Measurements from ENCODE around the gene SLC29A3. TPM values are rescaled to one million over a fixed set of nuclear protein-coding genes. Genes with fewer than 3 reads are reported as not detected.

Gene SLC29A3
- total RNA-seq, 3 donors from 2014 or later, result 5.6 to 12.0 (median 6.2) TPM

DNA sequence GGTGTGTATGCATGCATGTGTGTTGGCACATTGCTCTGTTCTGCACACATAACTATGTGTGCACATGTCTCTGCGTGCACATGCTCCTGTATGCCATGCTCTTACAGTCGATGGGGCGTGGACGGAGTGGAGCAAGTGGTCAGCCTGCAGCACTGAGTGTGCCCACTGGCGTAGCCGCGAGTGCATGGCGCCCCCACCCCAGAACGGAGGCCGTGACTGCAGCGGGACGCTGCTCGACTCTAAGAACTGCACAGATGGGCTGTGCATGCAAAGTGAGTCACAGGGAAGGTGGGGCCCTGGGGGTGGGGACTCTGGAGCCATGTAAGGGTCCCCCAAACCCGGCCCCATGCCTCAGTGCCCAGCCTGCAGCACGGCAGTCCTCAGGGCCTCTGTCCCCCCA, 30.6 kb upstream of the SLC29A3 start:
- Histone ChIP-seq H3K9me3 (no peaks in the 10 kb centered on the region), H3K27me3 (no peaks in the 10 kb centered on the region), H3K36me3 (no peaks in the 10 kb centered on the region), H3K27ac (no peak overlapping the region), H3K4me3 (no peak overlapping the region), H3K4me1 (no peaks in the 10 kb centered on the region)
- no peak for DNase-seq (ENCODE audit: low spot score in 2 of 2)
- no peak for TF ChIP-seq POLR2A (IDR thresholded peaks at IDR 0.05)
- no peak for TF ChIP-seq POLR2AphosphoS5 (IDR thresholded peaks at IDR 0.05)
- TF ChIP-seq, protein P1, sequence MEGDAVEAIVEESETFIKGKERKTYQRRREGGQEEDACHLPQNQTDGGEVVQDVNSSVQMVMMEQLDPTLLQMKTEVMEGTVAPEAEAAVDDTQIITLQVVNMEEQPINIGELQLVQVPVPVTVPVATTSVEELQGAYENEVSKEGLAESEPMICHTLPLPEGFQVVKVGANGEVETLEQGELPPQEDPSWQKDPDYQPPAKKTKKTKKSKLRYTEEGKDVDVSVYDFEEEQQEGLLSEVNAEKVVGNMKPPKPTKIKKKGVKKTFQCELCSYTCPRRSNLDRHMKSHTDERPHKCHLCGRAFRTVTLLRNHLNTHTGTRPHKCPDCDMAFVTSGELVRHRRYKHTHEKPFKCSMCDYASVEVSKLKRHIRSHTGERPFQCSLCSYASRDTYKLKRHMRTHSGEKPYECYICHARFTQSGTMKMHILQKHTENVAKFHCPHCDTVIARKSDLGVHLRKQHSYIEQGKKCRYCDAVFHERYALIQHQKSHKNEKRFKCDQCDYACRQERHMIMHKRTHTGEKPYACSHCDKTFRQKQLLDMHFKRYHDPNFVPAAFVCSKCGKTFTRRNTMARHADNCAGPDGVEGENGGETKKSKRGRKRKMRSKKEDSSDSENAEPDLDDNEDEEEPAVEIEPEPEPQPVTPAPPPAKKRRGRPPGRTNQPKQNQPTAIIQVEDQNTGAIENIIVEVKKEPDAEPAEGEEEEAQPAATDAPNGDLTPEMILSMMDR (IDR thresholded peaks at IDR 0.05), result no peak
- intact Hi-C loops (cut with DNase I; ENCODE audit: low total_unique reads), result no loop called here

DNA sequence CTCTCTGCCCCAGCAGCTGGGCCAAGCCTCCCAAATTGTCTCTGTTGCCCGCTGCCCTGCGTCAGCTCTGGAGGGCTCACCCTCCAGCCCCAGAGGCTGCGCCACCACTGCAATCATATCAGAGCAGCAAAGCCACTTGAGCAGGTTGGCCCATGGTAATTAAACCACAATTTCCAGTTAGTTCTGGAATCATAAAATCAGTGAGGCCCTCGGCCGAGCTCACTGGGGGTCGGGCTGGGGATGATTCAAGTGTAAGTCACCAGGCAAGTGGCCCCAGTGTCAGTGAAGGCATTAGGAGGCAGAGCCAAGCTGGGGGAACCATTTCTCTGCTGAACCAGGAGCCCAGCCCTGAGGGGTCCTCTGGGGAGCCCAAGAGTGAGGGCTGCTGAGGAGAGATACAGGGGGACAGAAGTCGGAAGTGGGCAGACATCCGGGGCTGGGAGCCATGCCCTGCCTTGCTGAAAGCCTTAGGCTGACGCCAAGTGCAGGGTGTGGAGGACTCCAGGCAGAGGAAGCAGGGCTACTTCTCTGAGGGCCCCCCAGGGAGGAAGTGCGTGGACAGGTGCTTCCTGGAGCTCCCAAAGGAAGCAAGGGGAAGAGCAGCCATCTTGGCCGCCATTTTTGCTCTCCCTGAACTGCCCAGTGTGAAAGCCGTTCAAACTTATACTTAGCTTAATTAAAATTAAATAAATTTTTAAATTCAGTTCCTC, 29.5 kb upstream of the SLC29A3 start:
- Histone ChIP-seq H3K27me3 (no peaks in the 10 kb centered on the region), H3K9me3 (no peaks in the 10 kb centered on the region), H3K4me3 (no peak overlapping the region), H3K4me1 (no peaks in the 10 kb centered on the region), H3K36me3 (no peaks in the 10 kb centered on the region), H3K27ac (no peak overlapping the region)
- intact Hi-C loops (cut with DNase I; ENCODE audit: low total_unique reads), result no loop called here
- DNase-seq (ENCODE audit: low spot score in 2 of 2), result no peak
- TF ChIP-seq POLR2A (IDR thresholded peaks at IDR 0.05) (no peak), POLR2AphosphoS5 (IDR thresholded peaks at IDR 0.05) (no peak)
- TF ChIP-seq, protein P1 (IDR thresholded peaks at IDR 0.05), result no peak

DNA sequence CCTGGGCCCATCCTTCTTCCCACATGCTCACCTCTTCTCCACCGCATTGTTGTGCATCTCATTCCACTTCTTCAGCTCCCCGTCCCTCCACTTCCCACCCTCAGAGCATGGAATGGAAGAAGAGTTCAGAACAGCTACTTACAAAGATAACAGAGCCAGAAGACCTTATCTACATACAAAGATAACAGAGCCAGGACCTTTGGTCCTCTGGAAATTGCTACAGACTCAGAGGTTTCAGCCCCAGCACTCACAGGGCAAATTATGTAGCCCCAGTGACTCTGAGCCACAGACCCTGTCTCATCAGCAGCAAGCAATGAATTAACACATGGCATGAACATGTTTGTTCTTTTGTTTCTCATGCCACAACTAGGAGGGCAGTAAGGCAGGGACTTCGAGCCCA, 28.7 kb upstream of the SLC29A3 start:
- no peaks in the 10 kb centered on the region for H3K4me1 ChIP-seq
- no peaks in the 10 kb centered on the region for H3K9me3 ChIP-seq
- DNase-seq (ENCODE audit: low spot score in 2 of 2), result no peak
- TF ChIP-seq, protein P1 (IDR thresholded peaks at IDR 0.05), result no peak
- TF ChIP-seq POLR2A (IDR thresholded peaks at IDR 0.05) (no peak), POLR2AphosphoS5 (IDR thresholded peaks at IDR 0.05) (no peak)
- intact Hi-C loops (cut with DNase I; ENCODE audit: low total_unique reads), result no loop called here
- no peaks in the 10 kb centered on the region for H3K36me3 ChIP-seq
- H3K27ac ChIP-seq, result no peak overlapping the region
- no peak overlapping the region for H3K4me3 ChIP-seq
- H3K27me3 ChIP-seq, result no peaks in the 10 kb centered on the region

DNA sequence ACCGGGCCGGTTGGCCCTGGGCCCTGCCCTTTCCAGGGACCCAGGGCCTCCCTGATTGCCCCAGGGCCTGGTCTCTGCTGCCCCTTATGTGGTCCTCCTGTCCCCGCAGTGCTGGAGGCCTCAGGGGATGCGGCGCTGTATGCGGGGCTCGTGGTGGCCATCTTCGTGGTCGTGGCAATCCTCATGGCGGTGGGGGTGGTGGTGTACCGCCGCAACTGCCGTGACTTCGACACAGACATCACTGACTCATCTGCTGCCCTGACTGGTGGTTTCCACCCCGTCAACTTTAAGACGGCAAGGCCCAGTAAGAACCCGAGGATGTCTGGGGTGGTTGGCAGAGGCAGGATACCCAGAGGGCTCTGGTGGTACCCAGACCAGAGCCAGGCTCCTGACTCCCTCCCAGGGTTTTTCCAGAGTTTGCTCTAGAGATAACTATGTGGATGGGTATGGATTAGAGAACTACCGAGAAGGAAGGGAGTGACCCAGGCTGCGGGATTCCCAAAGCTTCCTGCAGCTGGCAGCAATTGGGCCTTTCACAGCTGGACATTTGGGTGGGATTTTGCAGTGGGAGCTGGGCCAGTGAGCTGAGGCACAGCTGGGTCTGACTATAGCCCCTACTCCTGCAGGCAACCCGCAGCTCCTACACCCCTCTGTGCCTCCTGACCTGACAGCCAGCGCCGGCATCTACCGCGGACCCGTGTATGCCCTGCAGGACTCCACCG, 28.1 kb upstream of the SLC29A3 start:
- TF ChIP-seq POLR2AphosphoS5 (IDR thresholded peaks at IDR 0.05) (no peak), POLR2A (IDR thresholded peaks at IDR 0.05) (no peak)
- TF ChIP-seq, protein P1 (IDR thresholded peaks at IDR 0.05), result no peak
- Histone ChIP-seq H3K27me3 (no peaks in the 10 kb centered on the region), H3K27ac (no peak overlapping the region), H3K4me1 (no peaks in the 10 kb centered on the region), H3K36me3 (no peaks in the 10 kb centered on the region), H3K4me3 (no peak overlapping the region), H3K9me3 (no peaks in the 10 kb centered on the region)
- intact Hi-C loops (cut with DNase I; ENCODE audit: low total_unique reads), result no loop called here
- no peak for DNase-seq (ENCODE audit: low spot score in 2 of 2)

DNA sequence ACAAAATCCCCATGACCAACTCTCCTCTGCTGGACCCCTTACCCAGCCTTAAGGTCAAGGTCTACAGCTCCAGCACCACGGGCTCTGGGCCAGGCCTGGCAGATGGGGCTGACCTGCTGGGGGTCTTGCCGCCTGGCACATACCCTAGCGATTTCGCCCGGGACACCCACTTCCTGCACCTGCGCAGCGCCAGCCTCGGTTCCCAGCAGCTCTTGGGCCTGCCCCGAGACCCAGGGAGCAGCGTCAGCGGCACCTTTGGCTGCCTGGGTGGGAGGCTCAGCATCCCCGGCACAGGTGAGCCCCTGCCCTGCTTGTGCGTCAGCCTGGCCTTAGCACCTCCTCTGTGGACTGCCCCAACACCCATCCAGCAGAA, 27.5 kb upstream of the SLC29A3 start:
- Histone ChIP-seq H3K4me3 (no peak overlapping the region), H3K27me3 (no peaks in the 10 kb centered on the region), H3K9me3 (no peaks in the 10 kb centered on the region), H3K36me3 (no peaks in the 10 kb centered on the region), H3K4me1 (no peaks in the 10 kb centered on the region), H3K27ac (no peak overlapping the region)
- intact Hi-C loops (cut with DNase I; ENCODE audit: low total_unique reads), result no loop called here
- TF ChIP-seq POLR2AphosphoS5 (IDR thresholded peaks at IDR 0.05) (no peak), POLR2A (IDR thresholded peaks at IDR 0.05) (no peak)
- TF ChIP-seq, protein P1 (IDR thresholded peaks at IDR 0.05), result no peak
- no peak for DNase-seq (ENCODE audit: low spot score in 2 of 2)

All from breast epithelium (tissue), 4 donors.